HEK293T (cell line): Measurements from ENCODE around the gene SRBD1.

Source experiments
- BHLHE40 ChIP-seq: fragments of 450-650 bp; IDR thresholded peaks from 2 replicates; pipeline ENCODE4 v1.6.1; 2016; ENCODE audit warnings: mild to moderate bottlenecking, moderate library complexity, borderline replicate concordance
- ELF4 ChIP-seq: fragments of 450-650 bp; IDR thresholded peaks from 2 replicates; pipeline ENCODE4 v1.6.1; 2017; ENCODE audit warnings: antibody characterized with exemption
- FOXA1 ChIP-seq: fragments of 450-650 bp; IDR thresholded peaks from 2 replicates; pipeline ENCODE4 v1.6.1; 2016; ENCODE audit warnings: mild to moderate bottlenecking
- FOXK2 ChIP-seq: fragments of 450-650 bp; IDR thresholded peaks from 2 replicates; pipeline ENCODE4 v1.6.1; 2016; ENCODE audit warnings: mild to moderate bottlenecking
- HDGF ChIP-seq: fragments of 450-650 bp; IDR thresholded peaks from 2 replicates; pipeline ENCODE4 v1.6.1; 2017; ENCODE audit warnings: antibody characterized with exemption, borderline replicate concordance
- LEF1 ChIP-seq: fragments of 450-650 bp; IDR thresholded peaks from 2 replicates; pipeline ENCODE4 v1.6.1; 2017; ENCODE audit warnings: mild to moderate bottlenecking, borderline replicate concordance
- PKNOX1 ChIP-seq: fragments of 450-650 bp; IDR thresholded peaks from 2 replicates; pipeline ENCODE4 v1.6.1; 2016
- SP1 ChIP-seq: fragments of 450-650 bp; IDR thresholded peaks from 2 replicates; pipeline ENCODE4 v1.6.1; 2017
- TARDBP ChIP-seq: fragments of 450-650 bp; IDR thresholded peaks from 2 replicates; pipeline ENCODE4 v1.6.1; 2016
- ZNF384 ChIP-seq: fragments of 450-650 bp; IDR thresholded peaks from 2 replicates; pipeline ENCODE4 v1.6.1; 2016

GRCh38 chr2:45494275-45494977, 116.6 kb downstream of the SRBD1 start:
- TF ChIP-seq TARDBP (no peak), FOXK2 (no peak), HDGF (no peak), FOXA1 (no peak), LEF1 (no peak), ELF4 (no peak), ZNF384 (no peak), BHLHE40 (no peak), SP1 (no peak), PKNOX1 (no peak)
